GM19328 (cell line): ENCODE measurements around the gene RPS5.
A peak's percentile ranks its signal among the peaks of the same experiment; 100 is the strongest.

Experiments
- ATAC-seq: cut with Tn5 transposase; IDR thresholded peaks from one replicate; pipeline ENCODE4 v1.9.1; 2021; ENCODE audit warnings: mild to moderate bottlenecking, moderate library complexity; ENCODE audit not compliant: unreplicated experiment

The RPS5 gene

DNA sequence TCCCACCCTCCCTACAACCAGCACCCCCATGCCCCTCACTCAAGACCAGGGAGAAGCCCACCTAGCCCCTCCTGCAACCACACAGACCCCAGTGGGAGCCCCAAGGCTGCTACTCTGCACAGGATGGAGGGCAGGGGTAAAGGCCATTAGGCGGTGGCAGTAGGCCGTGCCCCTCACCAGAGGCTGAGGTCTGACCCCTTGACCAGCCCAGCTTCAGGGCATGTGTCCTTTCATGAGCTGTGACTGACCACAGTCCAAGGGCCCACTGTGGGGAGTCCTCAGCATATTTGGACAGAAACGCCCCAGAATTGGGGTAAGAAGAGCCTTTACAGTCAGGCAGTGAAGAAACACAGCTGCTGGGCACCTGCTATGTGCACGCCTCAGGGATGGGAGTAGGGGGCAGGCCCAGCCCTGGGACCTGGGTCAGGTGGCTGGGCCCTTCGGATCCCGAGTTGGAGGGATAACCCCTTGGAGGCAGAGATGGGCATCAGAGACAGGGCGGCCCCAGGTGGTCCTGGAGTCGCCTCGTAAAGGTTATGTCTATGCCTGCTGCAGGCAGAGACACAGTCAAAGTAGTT lies 1.7 kb upstream of the RPS5 start:
- no peak for ATAC-seq

DNA sequence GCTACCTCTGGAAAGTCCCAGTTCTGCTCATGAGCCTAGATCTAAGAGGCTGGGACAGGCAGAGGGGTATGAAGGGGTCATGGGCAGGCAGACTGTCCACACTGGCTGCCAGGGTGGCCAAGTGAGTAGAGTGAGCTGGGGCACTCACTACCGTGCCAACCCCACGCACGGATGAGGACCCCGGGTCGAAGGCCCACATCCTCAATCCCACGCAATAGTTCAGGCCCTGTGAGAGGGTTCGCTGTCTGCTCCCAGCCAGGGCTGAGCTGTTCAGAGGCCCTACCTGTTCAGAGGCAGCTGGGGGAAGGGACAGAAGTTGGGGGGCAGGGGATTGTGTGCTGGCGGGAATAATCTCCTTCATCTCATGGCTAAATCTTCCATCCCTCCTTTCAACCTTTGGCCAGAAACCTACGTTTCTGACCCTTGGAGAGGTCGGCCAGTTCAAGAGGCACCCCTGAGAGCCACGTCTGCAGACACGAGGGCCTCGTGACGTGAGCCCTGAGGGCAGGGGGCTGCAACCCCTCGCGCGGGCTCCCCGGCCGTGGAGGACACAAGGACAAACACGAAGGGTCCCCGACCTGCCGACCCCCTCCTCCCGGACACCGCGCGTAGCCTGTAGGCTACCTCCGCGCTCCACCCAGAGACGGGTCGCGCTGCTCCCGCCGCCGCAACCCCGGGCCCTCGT lies 1.0 kb upstream of the RPS5 start:
- peak; percentile 19 for ATAC-seq

DNA sequence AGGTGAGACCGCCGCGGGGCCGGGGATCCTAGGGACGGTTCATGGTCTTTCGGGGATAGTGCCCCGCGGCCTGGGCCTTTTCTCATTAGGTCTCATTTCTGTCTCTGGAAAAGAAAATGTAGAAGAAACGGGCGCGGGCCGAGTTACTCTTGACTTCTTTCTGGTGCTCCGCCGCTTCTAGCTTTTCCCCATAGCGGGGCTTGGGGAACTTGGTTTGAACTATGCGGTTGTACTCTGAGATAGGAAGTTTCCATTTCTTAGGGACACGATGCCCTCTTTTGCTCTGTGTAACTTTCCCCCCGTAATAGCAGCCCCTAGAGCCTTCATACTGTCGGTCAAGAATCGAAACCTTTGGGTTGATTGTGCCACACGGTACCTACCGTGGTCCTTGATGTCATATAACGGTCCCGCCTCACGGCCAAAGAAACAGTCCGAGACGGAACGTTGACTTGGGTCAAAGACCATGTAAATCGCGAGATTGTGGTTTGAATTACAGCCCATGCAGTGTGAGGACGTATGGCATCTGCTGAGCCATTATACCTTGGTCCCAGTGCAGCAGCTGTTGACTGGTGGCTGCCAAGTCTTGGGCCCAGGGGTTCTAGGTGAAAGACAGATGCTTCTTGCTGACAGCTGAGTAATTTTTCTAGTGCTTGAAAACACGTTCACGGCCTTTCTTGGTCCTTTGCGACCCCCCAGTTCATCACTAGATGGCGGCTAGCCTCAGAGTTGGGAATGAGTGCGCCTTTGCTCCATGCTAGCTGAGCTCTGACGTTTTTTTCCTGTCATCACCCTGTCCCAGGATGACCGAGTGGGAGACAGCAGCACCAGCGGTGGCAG lies 487 bp downstream of the RPS5 start:
- no peak for ATAC-seq

DNA sequence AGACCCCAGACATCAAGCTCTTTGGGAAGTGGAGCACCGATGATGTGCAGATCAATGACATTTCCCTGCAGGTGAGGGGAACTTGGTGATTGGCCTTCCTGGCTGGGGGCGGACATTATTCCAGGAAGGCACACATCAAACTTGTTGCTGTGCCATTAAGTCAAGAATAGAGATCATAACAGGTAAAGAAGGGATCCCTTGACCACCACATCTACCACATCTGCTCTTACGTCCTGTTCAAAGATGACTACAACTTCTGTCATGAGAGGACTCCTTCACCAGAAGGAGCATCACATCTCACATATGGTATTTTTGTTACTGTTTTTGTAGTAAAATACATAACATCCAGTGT lies 1.1 kb downstream of the RPS5 start:
- ATAC-seq: no peak

DNA sequence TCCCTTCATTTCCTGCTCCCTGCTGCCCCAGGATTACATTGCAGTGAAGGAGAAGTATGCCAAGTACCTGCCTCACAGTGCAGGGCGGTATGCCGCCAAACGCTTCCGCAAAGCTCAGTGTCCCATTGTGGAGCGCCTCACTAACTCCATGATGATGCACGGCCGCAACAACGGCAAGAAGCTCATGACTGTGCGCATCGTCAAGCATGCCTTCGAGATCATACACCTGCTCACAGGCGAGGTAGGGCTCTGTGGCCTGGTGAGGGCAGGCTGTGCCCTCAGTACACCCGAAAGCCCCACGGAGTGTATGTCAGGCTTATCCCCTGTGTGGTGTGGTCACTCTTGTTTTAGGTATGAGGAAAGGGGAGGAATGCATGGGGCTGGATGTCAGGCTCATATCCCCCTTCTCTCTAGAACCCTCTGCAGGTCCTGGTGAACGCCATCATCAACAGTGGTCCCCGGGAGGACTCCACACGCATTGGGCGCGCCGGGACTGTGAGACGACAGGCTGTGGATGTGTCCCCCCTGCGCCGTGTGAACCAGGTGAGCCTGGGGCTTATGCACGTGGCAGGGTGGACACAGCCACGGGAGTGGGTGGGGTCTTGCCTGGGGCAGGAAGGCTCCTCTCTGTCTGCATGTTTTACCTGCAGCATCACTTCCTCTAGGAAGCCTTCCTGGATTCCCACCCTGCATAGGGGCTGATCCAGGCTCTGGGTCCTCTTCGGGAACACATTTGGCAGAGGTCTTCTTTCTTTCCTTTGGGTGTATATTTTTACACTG lies 6.1 kb downstream of the RPS5 start:
- ATAC-seq: no peak

DNA sequence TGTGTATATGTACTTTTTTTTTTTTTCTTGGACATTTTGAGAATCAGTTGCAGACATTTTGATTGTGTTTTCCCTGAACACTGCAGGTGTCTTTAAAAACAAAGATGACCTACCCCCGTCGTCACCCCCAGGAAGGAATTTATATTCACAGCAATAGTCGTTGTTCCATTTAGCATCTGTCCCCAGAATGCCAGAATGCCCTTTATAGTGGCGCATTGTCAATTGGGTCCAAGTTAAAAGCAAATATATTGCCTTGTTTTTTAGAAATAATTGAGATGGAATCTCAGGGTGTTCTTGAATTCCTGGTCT lies 6.6 kb downstream of the RPS5 start:
- no peak for ATAC-seq

DNA sequence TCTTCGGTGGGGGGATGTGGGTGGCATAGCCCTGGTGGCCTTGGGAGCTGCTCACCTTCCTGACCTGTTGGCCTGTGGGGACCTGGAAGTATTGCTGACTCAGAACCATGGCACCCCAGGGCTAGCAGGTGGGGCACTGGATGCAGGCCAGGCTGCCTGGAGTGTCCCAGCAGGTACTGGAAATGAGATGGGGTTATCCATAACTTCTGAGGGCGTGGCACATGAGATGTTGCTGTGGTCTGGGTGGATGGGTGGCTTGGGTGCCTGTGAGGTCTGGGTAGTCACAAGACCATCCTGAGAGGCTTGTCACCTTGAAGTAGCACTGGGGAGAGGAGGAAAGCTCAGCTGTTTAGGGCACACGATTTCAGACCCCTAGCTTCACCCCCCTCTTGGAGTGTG lies 7.8 kb downstream of the RPS5 start:
- no peak for ATAC-seq

DNA sequence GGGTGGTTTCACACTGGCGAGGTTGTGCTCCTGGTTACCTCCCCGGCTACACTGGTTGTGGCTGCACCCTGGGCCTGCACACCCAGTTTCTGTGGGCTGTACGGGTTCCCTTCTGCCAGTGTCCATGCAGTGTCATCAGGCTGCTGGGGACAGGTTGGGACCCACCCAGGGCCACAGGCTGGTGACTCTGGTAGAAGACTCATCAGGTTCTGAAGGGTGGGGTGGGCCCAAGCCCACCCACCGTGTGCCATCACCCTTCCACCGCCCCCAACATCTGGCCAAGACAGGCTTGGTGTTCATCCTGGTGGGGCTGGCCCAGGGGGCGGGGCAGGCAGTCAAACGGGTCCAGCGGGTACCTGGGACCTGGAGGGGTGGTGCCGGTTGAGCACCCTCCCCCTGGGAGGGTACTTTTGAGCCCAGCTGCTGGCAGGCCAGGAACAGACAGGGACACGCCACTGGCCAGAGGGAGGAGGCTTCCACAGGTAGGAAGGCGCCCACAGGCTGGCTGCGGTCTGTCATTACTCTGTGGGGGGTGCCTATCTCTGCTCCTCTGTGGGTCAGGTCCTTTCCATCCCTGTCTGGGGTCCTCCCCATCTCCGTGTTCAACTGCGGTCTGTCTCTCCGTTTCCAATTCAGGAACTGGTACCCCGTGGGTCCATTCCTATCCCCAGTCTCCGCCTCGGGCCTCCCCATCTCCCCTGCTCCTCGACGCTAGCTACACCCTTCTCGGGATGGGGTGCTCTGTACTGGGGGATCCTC lies 8.3 kb downstream of the RPS5 start, which contains the start of gene RNF225:
Gene RNF225, plus strand, starts transcription at position 437 of the 759 bp plus-strand sequence. CDS start 434 bp downstream, outside the sequence.
- ATAC-seq: no peak

DNA sequence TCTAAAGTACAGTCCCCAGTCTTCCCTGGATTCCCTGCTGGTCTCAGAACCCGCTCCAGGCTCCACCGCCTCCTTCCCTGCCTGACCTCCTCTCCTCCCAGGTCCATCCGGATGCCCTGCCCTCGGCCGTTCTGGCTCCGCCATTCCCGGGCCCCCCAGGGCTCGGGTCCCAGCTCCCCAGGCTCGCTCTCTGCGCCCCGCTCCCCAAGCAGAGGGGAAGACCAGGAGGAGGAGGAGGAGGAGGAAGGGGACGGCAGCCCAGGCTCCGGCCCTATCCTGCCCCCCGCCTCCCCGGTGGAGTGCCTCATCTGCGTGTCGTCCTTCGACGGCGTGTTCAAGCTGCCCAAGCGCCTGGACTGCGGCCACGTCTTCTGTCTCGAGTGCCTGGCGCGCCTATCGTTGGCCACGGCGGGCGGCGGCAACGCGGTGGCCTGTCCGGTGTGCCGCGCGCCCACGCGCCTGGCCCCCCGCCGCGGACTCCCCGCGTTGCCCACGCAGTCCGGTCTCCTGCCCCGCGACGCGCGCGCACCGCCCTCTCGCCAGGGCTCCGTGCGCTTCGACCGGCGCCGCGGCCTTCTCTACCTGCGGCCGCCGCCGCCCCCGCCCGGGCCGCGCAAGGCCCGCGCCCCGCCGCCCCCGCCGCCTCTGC lies 9.0 kb downstream of the RPS5 start:
- no peak for ATAC-seq

DNA sequence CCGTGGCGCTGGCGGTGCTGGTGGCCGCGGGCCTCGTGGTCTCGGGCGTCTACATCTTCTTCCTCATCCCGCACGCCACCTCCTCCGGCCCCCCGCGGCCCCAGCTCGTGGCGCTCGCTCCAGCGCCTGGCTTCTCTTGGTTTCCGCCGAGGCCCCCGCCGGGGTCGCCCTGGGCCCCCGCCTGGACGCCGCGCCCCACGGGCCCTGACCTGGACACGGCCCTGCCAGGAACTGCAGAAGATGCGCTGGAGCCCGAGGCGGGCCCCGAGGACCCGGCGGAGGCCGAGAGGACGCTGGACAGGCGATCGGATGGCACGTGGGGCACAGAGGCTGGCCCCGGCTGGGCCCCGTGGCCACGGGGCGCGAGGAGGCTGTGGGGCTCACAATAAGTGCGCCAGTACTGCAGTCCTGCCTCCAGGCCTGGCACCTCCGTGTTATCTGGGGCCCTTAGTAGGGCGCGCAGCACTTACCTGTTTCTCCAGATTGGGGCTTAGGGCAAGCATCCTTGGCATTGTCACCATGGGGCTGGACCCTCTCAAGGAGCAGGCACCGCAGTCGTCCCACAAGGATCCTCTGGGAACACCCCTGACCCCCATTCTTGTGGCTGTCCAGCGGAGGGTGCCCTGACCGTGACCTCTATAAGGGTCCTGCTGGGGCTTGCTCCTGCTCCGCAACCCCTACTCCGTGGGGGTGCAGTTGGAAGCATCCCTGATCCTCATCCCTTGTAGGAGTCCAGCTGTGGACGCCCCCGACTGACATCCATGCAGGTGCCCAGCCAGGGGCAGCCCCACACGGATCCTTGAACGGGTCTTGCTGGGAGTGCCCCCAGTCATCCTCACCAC lies 9.8 kb downstream of the RPS5 start:
- no peak for ATAC-seq

DNA sequence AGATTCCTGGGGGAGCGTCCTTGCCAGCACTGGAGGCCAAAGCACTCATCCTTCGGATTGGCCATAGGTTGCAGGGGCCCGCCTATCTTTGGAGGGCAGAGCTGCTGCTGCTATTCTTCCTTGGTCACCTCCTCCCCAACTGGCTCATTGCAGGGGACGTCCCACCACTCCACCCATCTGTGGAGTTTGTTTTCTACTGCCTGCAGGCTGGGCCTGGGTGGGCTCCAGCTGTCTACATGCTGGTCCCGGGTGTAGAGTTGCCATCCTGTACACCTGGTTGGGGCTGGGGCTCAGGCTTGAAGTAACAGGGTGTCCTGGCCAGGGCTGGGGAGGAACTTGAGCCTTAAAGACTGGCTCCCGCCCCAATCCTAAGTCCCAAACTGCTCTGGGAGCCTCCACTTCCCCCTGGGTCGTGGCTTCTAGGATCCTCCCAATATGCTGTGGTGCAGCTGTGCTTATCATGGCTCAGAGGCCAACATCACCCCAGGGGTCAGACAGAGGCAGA lies 10.5 kb downstream of the RPS5 start:
- ATAC-seq: no peak

DNA sequence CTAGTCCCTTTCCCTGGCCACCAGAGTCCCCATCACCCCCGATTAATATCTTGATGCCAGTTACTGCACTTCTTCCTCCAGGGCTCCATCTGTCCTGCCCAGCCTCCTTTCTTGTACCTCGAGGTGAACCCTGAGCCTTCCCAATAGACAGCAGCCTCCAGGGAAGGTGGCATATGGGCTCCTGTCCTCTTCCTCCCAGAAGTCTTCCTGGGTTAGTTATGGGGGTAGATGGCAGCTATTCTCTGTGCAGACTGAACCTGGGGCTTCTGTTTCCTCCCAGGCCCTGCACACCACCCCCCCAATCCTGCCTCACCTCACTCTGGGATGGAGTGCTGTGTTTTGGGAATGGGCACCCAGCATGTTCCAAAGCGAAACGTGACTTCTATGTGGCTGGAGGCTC lies 11.0 kb downstream of the RPS5 start:
- ATAC-seq: no peak

DNA sequence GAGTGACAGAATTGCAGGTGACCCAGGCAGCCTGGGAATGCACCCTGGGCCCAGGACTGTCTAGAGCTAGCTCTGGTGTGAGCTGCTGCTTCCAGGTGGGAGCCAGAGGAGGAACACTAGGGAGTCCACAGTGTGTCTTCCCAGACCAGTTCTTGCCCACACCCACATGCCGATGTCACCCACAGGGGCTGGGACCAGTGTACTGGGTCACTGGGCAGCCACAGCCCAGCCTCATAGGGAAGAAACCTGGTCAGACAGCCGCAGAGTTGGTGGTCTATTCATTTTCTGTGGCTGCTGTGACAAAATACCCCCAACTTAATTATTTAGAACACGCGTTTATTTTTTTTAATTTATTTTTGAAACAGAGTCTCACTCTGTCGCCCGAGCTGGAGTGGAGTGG lies 11.5 kb downstream of the RPS5 start:
- ATAC-seq: no peak

DNA sequence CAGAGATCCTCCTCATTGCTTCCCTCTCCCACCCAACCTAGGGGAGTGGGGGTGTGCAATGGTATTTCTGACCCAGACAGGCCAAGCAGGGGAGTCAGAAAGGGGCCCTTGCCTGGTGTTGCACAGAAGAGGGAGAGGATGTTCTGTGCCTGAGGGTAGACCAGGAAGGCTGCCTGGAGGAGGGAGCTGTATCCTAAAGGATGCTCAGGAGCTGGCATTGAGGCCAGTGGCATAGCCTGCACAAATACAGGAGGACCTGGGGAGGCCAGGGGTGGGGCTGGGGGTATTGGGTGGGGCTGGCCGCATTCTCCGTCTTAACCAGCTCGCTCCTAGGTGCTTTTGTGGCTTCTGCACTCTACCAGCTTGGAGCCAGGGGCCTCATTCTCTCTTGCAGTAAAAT lies 12.8 kb downstream of the RPS5 start:
- ATAC-seq: no peak

DNA sequence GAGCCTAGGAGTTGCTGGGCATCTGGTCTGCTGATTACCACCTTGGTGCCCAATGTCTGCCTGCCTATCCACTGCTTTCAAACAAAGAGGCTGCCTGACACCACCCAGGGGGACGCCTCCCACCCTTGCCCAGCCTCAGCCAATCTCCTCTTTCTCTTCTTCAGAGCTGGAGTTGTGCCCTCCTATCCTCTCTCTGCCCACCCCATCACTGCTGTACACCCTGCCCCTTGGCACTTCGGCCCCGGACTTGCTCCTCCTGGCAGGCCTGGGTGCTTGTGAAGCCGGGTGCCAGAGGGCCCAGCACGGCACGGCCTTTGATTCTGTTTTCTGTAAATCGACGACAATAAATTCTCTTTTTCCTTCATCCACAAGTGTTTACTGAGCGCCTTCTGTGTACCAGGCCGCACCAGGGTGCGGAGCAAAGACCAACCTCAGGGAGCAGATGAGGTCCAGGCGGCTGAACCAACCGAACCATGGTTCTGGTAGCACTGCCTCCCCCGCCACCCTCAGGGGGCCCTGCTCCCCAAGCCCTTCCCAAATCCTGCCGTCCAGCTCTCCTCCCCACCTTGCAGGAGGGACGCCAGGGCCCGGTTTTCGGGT lies 13.3 kb downstream of the RPS5 start:
- ATAC-seq: no peak

DNA sequence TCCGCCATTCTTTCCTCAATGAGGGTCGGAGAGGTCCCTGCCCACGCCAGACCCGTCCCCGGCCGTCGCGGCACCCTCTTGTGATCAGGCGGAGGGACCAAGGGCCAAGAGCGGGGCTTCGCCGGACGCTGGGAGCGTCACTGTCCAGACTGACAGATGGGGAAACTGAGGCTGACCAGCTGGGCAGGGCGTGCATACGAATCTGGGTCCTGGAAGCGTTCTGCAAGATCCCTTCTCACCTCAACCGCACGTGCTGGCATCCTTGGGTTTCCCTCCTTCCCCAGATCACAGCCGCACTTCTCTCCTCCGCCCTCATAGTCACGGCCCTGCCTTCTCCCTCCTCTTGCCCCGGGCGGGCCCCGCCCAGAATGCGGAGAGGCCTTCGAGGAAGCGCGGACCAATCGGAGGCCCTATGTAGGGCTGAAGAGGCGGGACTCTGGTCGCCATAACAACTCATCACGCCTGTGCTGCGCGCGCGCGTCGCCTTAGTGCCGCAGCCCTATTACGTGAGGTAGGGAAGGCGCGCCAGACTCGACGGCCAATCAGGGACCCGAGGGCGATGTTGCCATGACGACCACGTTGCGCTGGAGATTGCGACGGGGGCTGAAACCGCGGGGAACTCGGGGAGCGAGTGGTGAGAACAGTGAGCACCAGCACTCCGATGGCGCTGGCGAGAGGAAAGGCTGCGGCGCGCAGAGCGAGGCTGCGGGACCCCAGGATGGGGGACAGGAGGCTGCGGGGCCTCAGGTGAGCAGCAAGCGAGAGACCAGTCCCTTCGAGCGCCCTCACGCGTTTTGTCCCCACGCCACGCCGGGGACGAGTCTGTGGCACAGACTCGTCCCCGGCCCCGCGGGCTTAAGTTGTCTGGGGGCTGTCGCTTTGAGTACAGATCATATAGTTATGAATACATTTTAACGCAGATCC lies 14.1 kb downstream of the RPS5 start:
- ATAC-seq: peak; percentile 92

DNA sequence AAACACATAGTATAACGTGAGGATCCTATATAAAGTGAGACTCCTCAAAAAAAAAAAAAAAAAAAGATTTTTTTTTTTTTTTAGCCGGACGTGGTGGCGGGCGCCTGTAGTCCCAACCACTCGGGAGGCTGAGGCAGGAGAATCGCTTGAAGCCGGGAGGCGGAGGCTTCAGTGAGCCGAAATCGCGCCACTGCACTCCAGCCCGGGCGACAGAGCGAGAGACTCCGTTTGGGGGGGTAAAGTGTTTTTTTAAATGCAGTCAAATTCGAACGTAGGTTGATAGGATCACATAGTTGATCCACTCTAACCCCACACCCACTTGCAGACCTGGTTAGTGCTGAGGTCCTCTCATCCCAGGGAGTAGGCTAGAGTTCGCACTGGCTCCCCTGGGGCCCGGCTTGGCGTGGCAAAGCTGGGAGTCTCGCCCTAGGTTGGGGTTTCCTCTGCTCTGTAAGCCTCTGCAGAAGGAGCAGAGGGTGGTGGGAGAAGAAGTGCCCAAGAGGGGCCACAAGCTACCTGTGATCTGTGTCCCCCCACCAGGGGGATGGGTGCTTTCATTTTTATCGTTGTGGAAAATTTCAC lies 14.9 kb downstream of the RPS5 start:
- no peak for ATAC-seq
